Measurements from ENCODE around the gene MB. TPM values are rescaled to one million over a fixed set of nuclear protein-coding genes. Genes with fewer than 3 reads are reported as not detected.

MB gene
- polyA plus RNA-seq, 1 donor from 2014 or later: 0.51 TPM

DNA sequence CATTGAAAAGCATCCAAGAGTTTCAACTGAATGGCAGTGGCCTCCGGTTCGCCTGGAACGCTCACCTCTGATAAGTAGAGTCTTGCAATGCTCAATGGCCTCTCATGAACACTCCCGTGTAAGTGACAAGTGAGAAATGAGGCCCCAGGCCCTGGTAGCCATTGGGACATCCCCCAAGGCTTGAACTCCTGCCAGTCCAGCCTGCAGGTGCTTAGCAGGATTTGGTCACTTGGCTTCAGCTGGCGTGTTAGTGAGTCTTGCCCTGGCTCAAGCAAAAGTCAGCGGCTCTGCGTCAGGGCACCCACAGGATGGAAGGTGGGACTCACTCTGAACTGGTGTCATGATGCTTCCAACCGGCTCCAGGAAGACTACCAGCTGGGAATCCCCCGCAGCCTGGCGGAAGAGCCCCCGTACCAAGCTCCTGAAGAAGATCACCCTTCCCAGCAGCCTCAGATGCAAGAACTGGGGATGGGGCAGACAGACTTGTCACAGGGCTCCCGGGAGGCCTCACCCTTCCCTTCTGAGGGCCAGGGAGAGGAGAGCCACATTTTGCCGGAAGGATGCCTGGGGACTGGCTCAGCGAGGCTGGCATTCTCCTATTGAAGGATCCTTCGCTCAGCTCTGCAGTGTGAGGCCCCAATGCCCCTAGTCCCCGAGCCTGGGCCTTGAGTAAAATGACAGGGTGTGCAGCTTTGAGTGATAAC is 19.3 kb downstream of the MB start:
- Histone ChIP-seq H3F3A (ENCODE audit: insufficient read depth, low read length, poor library complexity, severe bottlenecking) (no peaks in the 10 kb centered on the region), H3K27me3 (ENCODE audit: insufficient read depth, low read depth, low read length) (no peaks in the 10 kb centered on the region), H2AFZ (ENCODE audit: low read depth, low read length) (no peak overlapping the region), H3K36me3 (ENCODE audit: insufficient read depth, low read length) (no peaks in the 10 kb centered on the region), H3K4me2 (ENCODE audit: low read length) (no peak overlapping the region), H3K79me2 (replicated peaks; ENCODE audit: insufficient read depth, low read length) (no peaks in the 10 kb centered on the region), H3K27ac (ENCODE audit: low read length) (no peak overlapping the region), H3K9ac (ENCODE audit: low read length) (no peak overlapping the region), H3K4me3 (ENCODE audit: low read length) (no peak overlapping the region), H3K9me2 (ENCODE audit: insufficient read depth, low read length) (no peaks in the 10 kb centered on the region), H3K9me3 (ENCODE audit: low read length) (no peaks in the 10 kb centered on the region), H4K20me1 (ENCODE audit: insufficient read depth) (no peaks in the 10 kb centered on the region)
- TF ChIP-seq EZH2 (IDR thresholded peaks at IDR 0.05; ENCODE audit: borderline replicate concordance, insufficient read depth, low read length, poor library complexity, severe bottlenecking) (no peak), MXI1 (conservative IDR thresholded peaks at IDR 0.05; ENCODE audit: poor library complexity, severe bottlenecking) (no peak), SMC3 (conservative IDR thresholded peaks at IDR 0.05; ENCODE audit: poor library complexity) (no peak), POLR2AphosphoS5 (IDR thresholded peaks at IDR 0.05) (no peak), EP300 (conservative IDR thresholded peaks at IDR 0.05; ENCODE audit: poor library complexity, severe bottlenecking) (no peak), RAD21 (conservative IDR thresholded peaks at IDR 0.05) (no peak), TAF1 (IDR thresholded peaks at IDR 0.05; ENCODE audit: low read depth) (no peak)
- TF ChIP-seq, protein P1, sequence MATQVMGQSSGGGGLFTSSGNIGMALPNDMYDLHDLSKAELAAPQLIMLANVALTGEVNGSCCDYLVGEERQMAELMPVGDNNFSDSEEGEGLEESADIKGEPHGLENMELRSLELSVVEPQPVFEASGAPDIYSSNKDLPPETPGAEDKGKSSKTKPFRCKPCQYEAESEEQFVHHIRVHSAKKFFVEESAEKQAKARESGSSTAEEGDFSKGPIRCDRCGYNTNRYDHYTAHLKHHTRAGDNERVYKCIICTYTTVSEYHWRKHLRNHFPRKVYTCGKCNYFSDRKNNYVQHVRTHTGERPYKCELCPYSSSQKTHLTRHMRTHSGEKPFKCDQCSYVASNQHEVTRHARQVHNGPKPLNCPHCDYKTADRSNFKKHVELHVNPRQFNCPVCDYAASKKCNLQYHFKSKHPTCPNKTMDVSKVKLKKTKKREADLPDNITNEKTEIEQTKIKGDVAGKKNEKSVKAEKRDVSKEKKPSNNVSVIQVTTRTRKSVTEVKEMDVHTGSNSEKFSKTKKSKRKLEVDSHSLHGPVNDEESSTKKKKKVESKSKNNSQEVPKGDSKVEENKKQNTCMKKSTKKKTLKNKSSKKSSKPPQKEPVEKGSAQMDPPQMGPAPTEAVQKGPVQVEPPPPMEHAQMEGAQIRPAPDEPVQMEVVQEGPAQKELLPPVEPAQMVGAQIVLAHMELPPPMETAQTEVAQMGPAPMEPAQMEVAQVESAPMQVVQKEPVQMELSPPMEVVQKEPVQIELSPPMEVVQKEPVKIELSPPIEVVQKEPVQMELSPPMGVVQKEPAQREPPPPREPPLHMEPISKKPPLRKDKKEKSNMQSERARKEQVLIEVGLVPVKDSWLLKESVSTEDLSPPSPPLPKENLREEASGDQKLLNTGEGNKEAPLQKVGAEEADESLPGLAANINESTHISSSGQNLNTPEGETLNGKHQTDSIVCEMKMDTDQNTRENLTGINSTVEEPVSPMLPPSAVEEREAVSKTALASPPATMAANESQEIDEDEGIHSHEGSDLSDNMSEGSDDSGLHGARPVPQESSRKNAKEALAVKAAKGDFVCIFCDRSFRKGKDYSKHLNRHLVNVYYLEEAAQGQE (IDR thresholded peaks at IDR 0.05; ENCODE audit: borderline replicate concordance): no peak
- TF ChIP-seq, protein P2, sequence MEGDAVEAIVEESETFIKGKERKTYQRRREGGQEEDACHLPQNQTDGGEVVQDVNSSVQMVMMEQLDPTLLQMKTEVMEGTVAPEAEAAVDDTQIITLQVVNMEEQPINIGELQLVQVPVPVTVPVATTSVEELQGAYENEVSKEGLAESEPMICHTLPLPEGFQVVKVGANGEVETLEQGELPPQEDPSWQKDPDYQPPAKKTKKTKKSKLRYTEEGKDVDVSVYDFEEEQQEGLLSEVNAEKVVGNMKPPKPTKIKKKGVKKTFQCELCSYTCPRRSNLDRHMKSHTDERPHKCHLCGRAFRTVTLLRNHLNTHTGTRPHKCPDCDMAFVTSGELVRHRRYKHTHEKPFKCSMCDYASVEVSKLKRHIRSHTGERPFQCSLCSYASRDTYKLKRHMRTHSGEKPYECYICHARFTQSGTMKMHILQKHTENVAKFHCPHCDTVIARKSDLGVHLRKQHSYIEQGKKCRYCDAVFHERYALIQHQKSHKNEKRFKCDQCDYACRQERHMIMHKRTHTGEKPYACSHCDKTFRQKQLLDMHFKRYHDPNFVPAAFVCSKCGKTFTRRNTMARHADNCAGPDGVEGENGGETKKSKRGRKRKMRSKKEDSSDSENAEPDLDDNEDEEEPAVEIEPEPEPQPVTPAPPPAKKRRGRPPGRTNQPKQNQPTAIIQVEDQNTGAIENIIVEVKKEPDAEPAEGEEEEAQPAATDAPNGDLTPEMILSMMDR (IDR thresholded peaks at IDR 0.05; ENCODE audit: poor library complexity, severe bottlenecking): no peak

DNA sequence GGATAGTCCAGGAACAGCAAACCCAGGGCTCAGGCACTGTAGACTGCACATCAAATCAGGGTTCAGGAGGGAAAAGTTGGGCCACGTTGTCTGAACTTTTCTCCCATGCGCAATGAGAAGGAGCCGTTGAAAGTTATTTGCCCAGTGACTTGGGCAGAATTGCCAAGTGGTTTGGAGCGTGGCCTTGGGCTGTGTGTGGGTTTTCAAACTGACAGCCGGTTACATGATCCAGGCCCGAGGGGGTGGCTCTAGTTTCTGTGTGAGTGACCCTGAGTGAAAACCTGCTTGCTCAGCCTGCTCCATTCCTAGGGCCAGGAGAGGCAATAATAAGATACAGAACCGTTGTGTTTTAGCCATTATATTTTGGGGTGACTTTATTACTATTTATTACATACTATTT is 20.3 kb downstream of the MB start:
- Histone ChIP-seq H3K9ac (ENCODE audit: low read length) (no peak overlapping the region), H3K36me3 (ENCODE audit: insufficient read depth, low read length) (no peaks in the 10 kb centered on the region), H3K79me2 (replicated peaks; ENCODE audit: insufficient read depth, low read length) (no peaks in the 10 kb centered on the region), H3F3A (ENCODE audit: insufficient read depth, low read length, poor library complexity, severe bottlenecking) (no peaks in the 10 kb centered on the region), H3K4me3 (ENCODE audit: low read length) (no peak overlapping the region), H3K9me3 (ENCODE audit: low read length) (no peaks in the 10 kb centered on the region), H3K27ac (ENCODE audit: low read length) (no peak overlapping the region), H3K9me2 (ENCODE audit: insufficient read depth, low read length) (no peaks in the 10 kb centered on the region), H3K27me3 (ENCODE audit: insufficient read depth, low read depth, low read length) (no peaks in the 10 kb centered on the region), H2AFZ (ENCODE audit: low read depth, low read length) (no peak overlapping the region), H3K4me2 (ENCODE audit: low read length) (no peak overlapping the region), H4K20me1 (ENCODE audit: insufficient read depth) (no peaks in the 10 kb centered on the region)
- TF ChIP-seq EZH2 (IDR thresholded peaks at IDR 0.05; ENCODE audit: borderline replicate concordance, insufficient read depth, low read length, poor library complexity, severe bottlenecking): no peak
- no peak for TF ChIP-seq TAF1 (IDR thresholded peaks at IDR 0.05; ENCODE audit: low read depth)
- no peak for TF ChIP-seq SMC3 (conservative IDR thresholded peaks at IDR 0.05; ENCODE audit: poor library complexity)
- TF ChIP-seq RAD21 (conservative IDR thresholded peaks at IDR 0.05): no peak
- no peak for TF ChIP-seq EP300 (conservative IDR thresholded peaks at IDR 0.05; ENCODE audit: poor library complexity, severe bottlenecking)
- TF ChIP-seq, protein P1 (IDR thresholded peaks at IDR 0.05; ENCODE audit: borderline replicate concordance): no peak
- TF ChIP-seq POLR2AphosphoS5 (IDR thresholded peaks at IDR 0.05): no peak
- TF ChIP-seq, protein P2 (IDR thresholded peaks at IDR 0.05; ENCODE audit: poor library complexity, severe bottlenecking): no peak
- no peak for TF ChIP-seq MXI1 (conservative IDR thresholded peaks at IDR 0.05; ENCODE audit: poor library complexity, severe bottlenecking)

Data from neural cell (in vitro differentiated cells).